HepG2 (cell line): ENCODE results near the gene CFI. TPM values are rescaled to one million over a fixed set of nuclear protein-coding genes. Genes with fewer than 3 reads are reported as not detected.

Experiments
- ATAC-seq: fragments of 200-7000 bp; cut with Tn5 transposase; 3 replicates; pipeline ENCODE4 v1.9.1; 2020; ENCODE audit warnings: mild to moderate bottlenecking, moderate library complexity
- BruUV-seq: library from RNA; stranded (reverse); fragments of 400-500 nt; replicated peaks from 2 replicates; lab custom pipeline; 2021; lab: Mats Ljungman, UMichigan
- CTCF ChIA-PET: fragments of 300-600 bp; formaldehyde crosslinking; extraction: SDS; loops from one replicate; lab custom pipeline; 2021; ENCODE audit warnings: low total read pairs, inconsistent platforms, low intra/inter-chr PET ratio; lab: Yijun Ruan, JAX
- POLR2A ChIA-PET: fragments of 350-600 bp; sonication (Branson Sonifier 250); formaldehyde crosslinking; loops from one replicate; lab custom pipeline; 2020; ENCODE audit warnings: antibody characterized with exemption, inconsistent platforms; lab: Yijun Ruan, JAX
- DNase-seq: peaks from one replicate; pipeline ENCODE4 v3.0.0-alpha.2; 2015; ENCODE audit warnings: low spot score
- FAIRE-seq: peaks from 3 replicates; lab custom pipeline; 2011; peaks lifted over from hg19 to GRCh38; lab: Jason Lieb, UNC
- H2AFZ ChIP-seq: one replicate; pipeline ENCODE4 v1.6.1; 2011; ENCODE audit warnings: low read length, inconsistent platforms
- H3K27ac ChIP-seq: fragments of 300-600 bp; 3 replicates; pipeline ENCODE4 v1.8.0; 2011; ENCODE audit warnings: mixed run types, mild to moderate bottlenecking, mixed read lengths, low read length, inconsistent platforms; ENCODE audit not compliant: insufficient read depth; ENCODE audit errors: extremely low read length
- H3K27me3 ChIP-seq, 2 experiments: fragments of 200-600 bp in 1 of 2; 2 replicates in 1 of 2; 3 replicates in 1 of 2; pipeline versions ENCODE4 v1.6.0 to v1.8.0; 2011; ENCODE audit warnings: low read length in 2 of 2, mild to moderate bottlenecking in 2 of 2, moderate library complexity in 2 of 2, inconsistent platforms in 1 of 2; ENCODE audit not compliant: insufficient read depth in 2 of 2, control insufficient read depth in 1 of 2
- H3K36me3 ChIP-seq, 2 experiments: fragments of 200-600 bp in 1 of 2; replicated peaks in 1 of 2; 2 replicates in 1 of 2; 3 replicates in 1 of 2; pipeline versions ENCODE4 v1.5.1 to v1.8.0; 2011; ENCODE audit warnings: low read length in 2 of 2, inconsistent platforms in 1 of 2; ENCODE audit not compliant: insufficient read depth in 2 of 2, control insufficient read depth in 1 of 2
- H3K4me1 ChIP-seq: 2 replicates; pipeline ENCODE4 v1.5.1; 2012; ENCODE audit warnings: low read length, inconsistent platforms; ENCODE audit not compliant: insufficient read depth
- H3K4me2 ChIP-seq: 2 replicates; pipeline ENCODE4 v1.6.0; 2011; ENCODE audit warnings: low read depth, low read length, inconsistent platforms
- H3K4me3 ChIP-seq, 3 experiments: fragments of 200-600 bp in 1 of 3; sonication (generic), shearing (Covaris generic) in 1 of 3; replicated peaks in 1 of 3; 2 replicates each; pipeline ENCODE4 v1.5.1; 2011 to 2016; ENCODE audit warnings: low read length in 3 of 3, inconsistent platforms in 2 of 3, low read depth in 2 of 3, mild to moderate bottlenecking in 2 of 3, control low read depth in 1 of 3, mixed read lengths in 1 of 3; ENCODE audit not compliant: insufficient read depth in 1 of 3
- H3K79me2 ChIP-seq: one replicate; pipeline ENCODE4 v1.6.1; 2011; ENCODE audit warnings: low read length, inconsistent platforms; ENCODE audit not compliant: insufficient read depth
- H3K9ac ChIP-seq: 2 replicates; pipeline ENCODE4 v1.6.0; 2011; ENCODE audit warnings: mild to moderate bottlenecking, low read depth, low read length, inconsistent platforms; ENCODE audit not compliant: insufficient read depth
- H3K9me3 ChIP-seq: 2 replicates; pipeline ENCODE4 v1.5.1; 2012; ENCODE audit warnings: mild to moderate bottlenecking, low read length
- H4K20me1 ChIP-seq: 2 replicates; pipeline ENCODE4 v1.6.0; 2011; ENCODE audit warnings: inconsistent platforms, mild to moderate bottlenecking, low read length, moderate library complexity; ENCODE audit not compliant: insufficient read depth
- KLF9 ChIP-seq: IDR thresholded peaks from 2 replicates; pipeline ENCODE4 v1.6.1; 2016; ENCODE audit warnings: low read depth
- NR2C2 ChIP-seq: sonication (generic); formaldehyde crosslinking; IDR thresholded peaks from 2 replicates; pipeline ENCODE4 v1.4.0; 2020; ENCODE audit warnings: missing genetic modification reagents, mild to moderate bottlenecking, moderate library complexity, borderline replicate concordance
- NR3C1 ChIP-seq: sonication (generic); formaldehyde crosslinking; IDR thresholded peaks from 2 replicates; pipeline ENCODE4 v1.4.0; 2020; ENCODE audit warnings: missing genetic modification reagents
- REST ChIP-seq, 2 experiments: IDR thresholded peaks; 2 replicates each; pipeline ENCODE4 v1.6.1; 2011 to 2012; ENCODE audit warnings: low read length in 2 of 2, borderline replicate concordance in 1 of 2, low read depth in 1 of 2, mild to moderate bottlenecking in 1 of 2, moderate library complexity in 1 of 2
- TARDBP ChIP-seq: sonication (generic); formaldehyde crosslinking; IDR thresholded peaks from 2 replicates; pipeline ENCODE4 v1.8.0; 2022; ENCODE audit warnings: mild to moderate bottlenecking, missing genetic modification reagents
- WGBS: methylation state at CpG from one replicate; pipeline ENCODE4 v1.1.6; 2017; ENCODE audit warnings: low lambda C conversion rate; 5-methylcytosine and 5-hydroxymethylcytosine counted together
- in situ Hi-C: cut with HindIII; loops from 2 replicates; pipeline ENCODE4 v1.10.0; 2017; ENCODE audit warnings: low pct_unique_long_range_greater_than_20kb; ENCODE audit not compliant: extremely low pct_ligation_motif_present
- intact Hi-C: fragments of 100-400 bp; cut with micrococcal nuclease; formaldehyde crosslinking; loops from one replicate; pipeline ENCODE4 v1.10.0; 2022; ENCODE audit not compliant: unreplicated experiment
- polyA plus RNA-seq, 8 experiments: library from polyadenylated mRNA; depleted of rRNA in 3 of 8; stranded (reverse) in 7 of 8; unstranded in 1 of 8; fragments of >200 nt; fragmentation: Illumina TruSeq in 4 of 8; extraction: Trizol in 4 of 8; gene quantifications; 2 replicates each; pipeline versions ENCODE4 v1.2.1 to v1.2.3, GENCODE V29; 2011 to 2016; ENCODE audit warnings: low read depth in 4 of 8, missing spikeins in 1 of 8, mixed read lengths in 1 of 8; ENCODE audit not compliant: insufficient read depth in 1 of 8
- total RNA-seq, 5 experiments: library from RNA; depleted of rRNA; stranded (reverse); fragments of >200 nt; fragmentation: Illumina TruSeq; extraction: Trizol; gene quantifications; 2 replicates each; pipeline ENCODE4 v1.2.3, GENCODE V29; 2016; ENCODE audit warnings: low read depth in 1 of 5
- TF ChIP-seq, protein P1 (sequence below): sonication (generic); formaldehyde crosslinking; IDR thresholded peaks from 2 replicates; pipeline ENCODE4 v1.4.0; 2020; ENCODE audit warnings: missing genetic modification reagents
- TF ChIP-seq, protein P2 (sequence below): sonication (generic); formaldehyde crosslinking; IDR thresholded peaks from 2 replicates; pipeline ENCODE4 v1.5.0; 2020; ENCODE audit warnings: mild to moderate bottlenecking, missing genetic modification reagents
- TF ChIP-seq, protein P3 (sequence below): sonication (generic); formaldehyde crosslinking; IDR thresholded peaks from 2 replicates; pipeline ENCODE4 v1.5.0; 2020; ENCODE audit warnings: mild to moderate bottlenecking, missing genetic modification reagents, borderline replicate concordance
- TF ChIP-seq, protein P4 (sequence below): sonication (generic); formaldehyde crosslinking; IDR thresholded peaks from 2 replicates; pipeline ENCODE4 v1.5.0; 2020; ENCODE audit warnings: mild to moderate bottlenecking, missing genetic modification reagents, borderline replicate concordance

CFI gene
- total and polyA plus RNA-seq, 2 of the 13 experiments (the other 11 are each of a cell fraction or from before 2014, with no cell fraction given): 284 to 337 TPM

GRCh38 chr4:109803924-109804571, 2.2 kb upstream of the CFI start:
- ChIA-PET CTCF (interaction anchor here (0.9 kb wide), 1 partner anchor 381 kb away, joined by 3 read pairs; no protein-coding TSS in a partner anchor), POLR2A (interaction anchor here (0.8 to 1.0 kb wide), 2 partner anchors 11 to 390 kb away, joined by 4 to 5 read pairs; partner anchors contain the start of gene GAR1)
- no TSS peak for BruUV-seq
- H3K9me3 ChIP-seq: no peaks in the 10 kb centered on the region
- H3K79me2 ChIP-seq: peaks cover 25% of the 10 kb centered on the region
- H3K9ac ChIP-seq: no peak overlapping the region
- peak; percentile 15 for FAIRE-seq
- 9% methylated on average over 4 of the region's 4 CpGs for WGBS
- peak; percentile 79 for ATAC-seq
- no peak overlapping the region for H3K4me3 ChIP-seq
- DNase-seq: peak; percentile 57
- no peak overlapping the region for H3K27ac ChIP-seq
- no peak overlapping the region for H3K4me2 ChIP-seq
- no peaks in the 10 kb centered on the region for H3K27me3 ChIP-seq
- intact Hi-C loops (loop anchor here (1.0 to 10.0 kb wide), 5 partner anchors 42 to 372 kb away; partner anchors contain the start of genes CASP6, MCUB and SEC24B), in situ Hi-C loops (loop anchor here (5.0 to 25.0 kb wide), 2 partner anchors 242 to 372 kb away; partner anchors contain the start of genes MCUB and SEC24B)
- H4K20me1 ChIP-seq: no peaks in the 10 kb centered on the region
- H2AFZ ChIP-seq: no peak overlapping the region
- H3K4me1 ChIP-seq: peaks cover 55% of the 10 kb centered on the region
- H3K36me3 ChIP-seq: no peaks in the 10 kb centered on the region; a peak in 2 of 5 replicates
- TF ChIP-seq TARDBP (CRISPR knock-in tag) (no peak), KLF9 (no peak), NR2C2 (CRISPR knock-in tag) (no peak), NR3C1 (no peak), REST (IDR thresholded peaks at IDR 0.05; ENCODE audit: borderline replicate concordance in 1 of 2, low read depth in 1 of 2, low read length in 2 of 2) (no peak)
- TF ChIP-seq, protein P1, sequence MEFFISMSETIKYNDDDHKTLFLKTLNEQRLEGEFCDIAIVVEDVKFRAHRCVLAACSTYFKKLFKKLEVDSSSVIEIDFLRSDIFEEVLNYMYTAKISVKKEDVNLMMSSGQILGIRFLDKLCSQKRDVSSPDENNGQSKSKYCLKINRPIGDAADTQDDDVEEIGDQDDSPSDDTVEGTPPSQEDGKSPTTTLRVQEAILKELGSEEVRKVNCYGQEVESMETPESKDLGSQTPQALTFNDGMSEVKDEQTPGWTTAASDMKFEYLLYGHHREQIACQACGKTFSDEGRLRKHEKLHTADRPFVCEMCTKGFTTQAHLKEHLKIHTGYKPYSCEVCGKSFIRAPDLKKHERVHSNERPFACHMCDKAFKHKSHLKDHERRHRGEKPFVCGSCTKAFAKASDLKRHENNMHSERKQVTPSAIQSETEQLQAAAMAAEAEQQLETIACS (CRISPR knock-in tag): no peak
- TF ChIP-seq, protein P2, sequence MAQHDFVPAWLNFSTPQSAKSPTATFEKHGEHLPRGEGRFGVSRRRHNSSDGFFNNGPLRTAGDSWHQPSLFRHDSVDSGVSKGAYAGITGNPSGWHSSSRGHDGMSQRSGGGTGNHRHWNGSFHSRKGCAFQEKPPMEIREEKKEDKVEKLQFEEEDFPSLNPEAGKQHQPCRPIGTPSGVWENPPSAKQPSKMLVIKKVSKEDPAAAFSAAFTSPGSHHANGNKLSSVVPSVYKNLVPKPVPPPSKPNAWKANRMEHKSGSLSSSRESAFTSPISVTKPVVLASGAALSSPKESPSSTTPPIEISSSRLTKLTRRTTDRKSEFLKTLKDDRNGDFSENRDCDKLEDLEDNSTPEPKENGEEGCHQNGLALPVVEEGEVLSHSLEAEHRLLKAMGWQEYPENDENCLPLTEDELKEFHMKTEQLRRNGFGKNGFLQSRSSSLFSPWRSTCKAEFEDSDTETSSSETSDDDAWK (CRISPR knock-in tag): no peak
- TF ChIP-seq, protein P3, sequence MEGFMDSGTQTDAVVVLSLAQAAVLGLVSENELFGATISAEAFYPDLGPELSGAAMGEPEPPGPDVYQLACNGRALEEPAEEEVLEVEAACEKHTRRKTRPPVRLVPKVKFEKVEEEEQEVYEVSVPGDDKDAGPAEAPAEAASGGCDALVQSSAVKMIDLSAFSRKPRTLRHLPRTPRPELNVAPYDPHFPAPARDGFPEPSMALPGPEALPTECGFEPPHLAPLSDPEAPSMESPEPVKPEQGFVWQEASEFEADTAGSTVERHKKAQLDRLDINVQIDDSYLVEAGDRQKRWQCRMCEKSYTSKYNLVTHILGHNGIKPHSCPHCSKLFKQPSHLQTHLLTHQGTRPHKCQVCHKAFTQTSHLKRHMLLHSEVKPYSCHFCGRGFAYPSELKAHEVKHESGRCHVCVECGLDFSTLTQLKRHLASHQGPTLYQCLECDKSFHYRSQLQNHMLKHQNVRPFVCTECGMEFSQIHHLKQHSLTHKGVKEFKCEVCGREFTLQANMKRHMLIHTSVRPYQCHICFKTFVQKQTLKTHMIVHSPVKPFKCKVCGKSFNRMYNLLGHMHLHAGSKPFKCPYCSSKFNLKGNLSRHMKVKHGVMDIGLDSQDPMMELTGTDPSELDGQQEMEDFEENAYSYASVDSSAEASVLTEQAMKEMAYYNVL (CRISPR knock-in tag): no peak
- TF ChIP-seq, protein P4, sequence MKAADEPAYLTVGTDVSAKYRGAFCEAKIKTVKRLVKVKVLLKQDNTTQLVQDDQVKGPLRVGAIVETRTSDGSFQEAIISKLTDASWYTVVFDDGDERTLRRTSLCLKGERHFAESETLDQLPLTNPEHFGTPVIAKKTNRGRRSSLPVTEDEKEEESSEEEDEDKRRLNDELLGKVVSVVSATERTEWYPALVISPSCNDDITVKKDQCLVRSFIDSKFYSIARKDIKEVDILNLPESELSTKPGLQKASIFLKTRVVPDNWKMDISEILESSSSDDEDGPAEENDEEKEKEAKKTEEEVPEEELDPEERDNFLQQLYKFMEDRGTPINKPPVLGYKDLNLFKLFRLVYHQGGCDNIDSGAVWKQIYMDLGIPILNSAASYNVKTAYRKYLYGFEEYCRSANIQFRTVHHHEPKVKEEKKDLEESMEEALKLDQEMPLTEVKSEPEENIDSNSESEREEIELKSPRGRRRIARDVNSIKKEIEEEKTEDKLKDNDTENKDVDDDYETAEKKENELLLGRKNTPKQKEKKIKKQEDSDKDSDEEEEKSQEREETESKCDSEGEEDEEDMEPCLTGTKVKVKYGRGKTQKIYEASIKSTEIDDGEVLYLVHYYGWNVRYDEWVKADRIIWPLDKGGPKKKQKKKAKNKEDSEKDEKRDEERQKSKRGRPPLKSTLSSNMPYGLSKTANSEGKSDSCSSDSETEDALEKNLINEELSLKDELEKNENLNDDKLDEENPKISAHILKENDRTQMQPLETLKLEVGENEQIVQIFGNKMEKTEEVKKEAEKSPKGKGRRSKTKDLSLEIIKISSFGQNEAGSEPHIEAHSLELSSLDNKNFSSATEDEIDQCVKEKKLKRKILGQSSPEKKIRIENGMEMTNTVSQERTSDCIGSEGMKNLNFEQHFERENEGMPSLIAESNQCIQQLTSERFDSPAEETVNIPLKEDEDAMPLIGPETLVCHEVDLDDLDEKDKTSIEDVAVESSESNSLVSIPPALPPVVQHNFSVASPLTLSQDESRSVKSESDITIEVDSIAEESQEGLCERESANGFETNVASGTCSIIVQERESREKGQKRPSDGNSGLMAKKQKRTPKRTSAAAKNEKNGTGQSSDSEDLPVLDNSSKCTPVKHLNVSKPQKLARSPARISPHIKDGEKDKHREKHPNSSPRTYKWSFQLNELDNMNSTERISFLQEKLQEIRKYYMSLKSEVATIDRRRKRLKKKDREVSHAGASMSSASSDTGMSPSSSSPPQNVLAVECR (CRISPR knock-in tag): no peak
